Measurements from ENCODE around the gene OR4X1. TPM values are rescaled to one million over a fixed set of nuclear protein-coding genes. Genes with fewer than 3 reads are reported as not detected.
"Not testable (repeated sequence)": the region's sequence is repeated elsewhere in the genome, so short reads cannot be mapped to it uniquely, and the experiment has no call there.

OR4X1 gene, protein sequence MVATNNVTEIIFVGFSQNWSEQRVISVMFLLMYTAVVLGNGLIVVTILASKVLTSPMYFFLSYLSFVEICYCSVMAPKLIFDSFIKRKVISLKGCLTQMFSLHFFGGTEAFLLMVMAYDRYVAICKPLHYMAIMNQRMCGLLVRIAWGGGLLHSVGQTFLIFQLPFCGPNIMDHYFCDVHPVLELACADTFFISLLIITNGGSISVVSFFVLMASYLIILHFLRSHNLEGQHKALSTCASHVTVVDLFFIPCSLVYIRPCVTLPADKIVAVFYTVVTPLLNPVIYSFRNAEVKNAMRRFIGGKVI
- total RNA-seq = not detected

DNA sequence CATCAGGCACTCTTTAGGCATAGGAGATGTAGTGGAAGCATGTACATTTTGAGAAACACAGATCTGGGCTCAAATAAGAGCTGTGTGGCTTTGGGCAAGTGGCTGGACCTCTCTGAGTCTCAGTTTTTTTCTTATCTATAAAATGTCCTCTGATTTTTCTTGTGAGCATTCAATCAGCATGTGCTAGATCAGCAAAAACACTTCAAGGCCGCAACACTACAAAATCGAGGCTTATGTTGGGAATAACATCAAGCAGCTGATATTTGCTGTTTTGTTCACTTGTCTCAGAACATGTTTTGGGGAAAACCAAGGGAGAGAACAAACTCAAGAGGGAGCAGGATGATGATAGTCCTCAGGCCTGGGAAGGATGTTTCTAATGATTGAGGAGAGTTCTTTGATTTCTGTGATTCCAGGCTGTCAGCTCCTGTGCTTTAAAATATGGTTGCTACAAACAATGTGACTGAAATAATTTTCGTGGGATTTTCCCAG is at the start of gene OR4X1:
TSS of gene OR4X1 (plus strand) at position 439 of the 489 bp plus-strand sequence. CDS start at position 439, 0 bp downstream.
- ATAC-seq = no peak
- DNase-seq (ENCODE audit: low spot score) = no peak
- intact Hi-C loops (cut with DNase I) = no loop called here

DNA sequence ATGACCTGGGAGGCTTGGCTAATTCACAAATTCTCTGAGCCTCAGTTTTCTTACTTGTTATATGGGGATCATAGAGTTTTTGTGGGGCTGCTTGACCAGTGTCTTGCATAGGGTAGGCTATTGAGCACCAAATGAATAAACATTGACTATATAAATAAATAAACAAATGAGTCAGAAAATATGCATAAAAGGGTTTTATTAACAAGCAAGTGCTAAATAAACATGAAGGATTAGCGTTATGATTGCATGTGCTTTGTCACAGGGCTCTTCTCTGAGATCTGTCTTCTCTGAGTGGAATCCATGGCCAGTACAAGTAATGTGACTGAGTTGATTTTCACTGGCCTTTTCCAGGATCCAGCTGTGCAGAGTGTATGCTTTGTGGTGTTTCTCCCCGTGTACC is 47.2 kb upstream of the OR4X1 start, which contains the start of gene OR4B1:
TSS of gene OR4B1 (plus strand) at position 301 of the 400 bp plus-strand sequence. CDS start at position 301, 0 bp downstream.
- intact Hi-C loops (cut with DNase I) = no loop called here
- ATAC-seq (no peak), DNase-seq (ENCODE audit: low spot score) (no peak)

DNA sequence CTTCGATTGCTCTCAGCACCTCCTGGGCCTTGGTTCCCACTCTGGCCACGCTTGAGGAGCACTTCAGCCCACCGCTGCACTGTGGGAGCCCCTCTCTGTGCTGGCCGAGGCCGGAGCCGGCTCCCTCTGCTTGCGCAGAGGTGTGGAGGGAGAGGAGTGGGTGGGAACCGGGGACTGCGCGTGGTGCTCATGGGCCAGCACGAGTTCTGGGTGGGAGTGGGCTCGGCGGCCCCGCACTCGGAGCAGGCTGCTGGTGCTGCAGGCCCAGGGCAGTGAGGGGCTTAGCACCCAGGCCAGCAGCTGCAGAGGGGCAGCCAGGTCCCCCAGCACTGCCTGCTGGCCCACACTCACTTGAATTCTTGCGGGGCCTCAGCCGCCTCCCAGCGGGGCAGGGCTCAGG is 34.9 kb upstream of the OR4X1 start:
- intact Hi-C loops (cut with DNase I) = no loop called here
- ATAC-seq = no peak
- DNase-seq (ENCODE audit: low spot score) = no peak

DNA sequence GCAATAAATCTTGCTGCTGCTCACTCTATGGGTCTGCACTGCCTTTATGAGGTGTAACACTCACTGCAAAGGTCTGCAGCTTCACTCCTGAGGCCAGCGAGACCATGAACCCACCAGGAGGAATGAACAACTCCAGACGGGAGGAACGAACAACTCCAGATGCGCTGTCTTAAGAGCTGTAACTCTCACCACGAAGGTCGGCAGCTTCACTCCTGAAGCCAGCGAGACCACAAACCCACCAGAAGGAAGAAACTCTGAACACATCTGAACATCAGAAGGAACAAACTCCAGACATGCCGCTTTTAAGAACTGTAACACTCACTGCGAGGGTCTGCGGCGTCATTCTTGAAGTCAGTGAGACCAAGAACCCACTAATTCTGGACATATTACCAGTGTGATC is 33.6 kb upstream of the OR4X1 start:
- ATAC-seq; DNase-seq (ENCODE audit: low spot score); intact Hi-C loops (cut with DNase I): not testable (repeated sequence)

DNA sequence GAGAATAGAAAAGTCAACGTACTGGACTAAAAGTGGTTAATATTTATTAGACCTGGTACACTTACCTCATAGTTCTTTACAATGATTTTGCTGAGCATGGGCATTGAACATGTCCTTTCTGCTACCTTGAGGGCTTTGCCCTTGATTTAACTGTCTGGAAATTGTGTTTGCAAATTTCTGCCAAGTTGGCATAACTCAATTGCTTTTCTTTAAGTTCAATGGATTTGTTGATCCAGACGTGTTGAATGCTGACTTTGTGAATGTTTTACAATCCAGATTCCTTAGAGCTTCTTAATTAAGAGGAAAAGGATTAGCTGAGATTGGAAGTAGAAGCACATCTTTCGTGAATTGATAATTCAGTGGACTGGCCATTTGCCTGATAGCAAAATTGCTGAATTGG is 25.9 kb upstream of the OR4X1 start:
- intact Hi-C loops (cut with DNase I) = no loop called here
- DNase-seq (ENCODE audit: low spot score) = no peak
- ATAC-seq = no peak

DNA sequence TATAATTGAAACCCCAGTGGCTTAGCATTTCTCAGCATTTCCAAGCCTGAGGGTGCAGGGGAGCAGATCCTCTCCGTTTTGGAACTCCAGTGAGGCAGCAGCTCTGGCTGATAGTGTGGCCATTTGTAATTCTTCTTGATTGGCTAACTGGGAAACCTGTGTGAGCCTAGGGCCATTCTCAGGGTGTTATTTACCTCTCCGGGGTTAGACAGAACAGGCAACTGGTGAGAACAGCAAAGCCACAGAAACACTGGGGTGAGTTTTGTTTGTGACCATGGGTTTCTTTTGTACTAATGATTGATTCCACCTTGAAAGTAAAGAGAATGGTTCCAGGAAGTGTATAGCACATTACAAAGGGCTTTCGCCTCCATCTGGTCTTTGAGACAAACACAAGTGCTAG is 21.2 kb upstream of the OR4X1 start:
- ATAC-seq = no peak

DNA sequence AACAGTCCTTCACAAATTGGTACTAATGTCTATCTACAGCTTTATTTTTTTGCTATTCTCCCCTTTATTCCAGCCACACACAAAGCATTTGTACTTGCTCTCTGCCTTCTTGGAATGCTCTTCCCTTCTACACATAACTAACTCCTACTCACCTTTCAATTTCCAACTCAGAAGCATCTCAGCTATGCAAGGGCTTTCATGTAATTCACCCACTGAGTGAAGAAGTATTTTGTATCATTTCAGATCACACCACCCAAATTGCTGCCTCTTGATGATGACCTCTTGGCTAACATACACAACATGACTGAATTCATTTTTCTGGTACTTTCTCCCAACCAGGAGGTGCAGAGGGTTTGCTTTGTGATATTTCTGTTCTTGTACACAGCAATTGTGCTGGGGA is 18.9 kb upstream of the OR4X1 start, which contains the start of gene OR4X2:
TSS of gene OR4X2 (plus strand) at position 301 of the 400 bp plus-strand sequence. CDS start at position 301, 0 bp downstream.
- intact Hi-C loops (cut with DNase I) = no loop called here

More for the DNA sequence above, 21.2 kb upstream of the OR4X1 start:
- intact Hi-C loops (cut with DNase I) = no loop called here
- DNase-seq (ENCODE audit: low spot score) = no peak

DNA sequence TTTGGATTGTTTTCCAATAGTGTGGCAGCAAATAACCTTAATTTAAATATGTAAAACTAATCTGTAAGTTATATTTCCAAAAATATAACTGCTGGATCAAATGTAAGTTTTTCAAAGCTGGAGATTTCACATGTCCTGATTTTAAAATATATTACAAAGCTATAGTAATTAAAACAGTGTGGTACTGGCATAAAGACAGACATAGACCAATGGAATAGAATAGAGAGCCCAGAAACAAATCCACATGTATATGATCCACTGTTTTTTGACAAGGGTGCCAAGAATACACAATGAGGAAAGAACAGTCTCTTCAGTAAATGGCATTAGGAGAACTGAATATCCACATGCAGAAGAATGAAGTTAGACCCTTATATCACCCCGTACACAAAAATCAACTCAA is 14.8 kb upstream of the OR4X1 start:
- ATAC-seq = no peak
- intact Hi-C loops (cut with DNase I) = no loop called here

More for the DNA sequence above, 18.9 kb upstream of the OR4X1 start, which contains the start of gene OR4X2:
- ATAC-seq (no peak), DNase-seq (ENCODE audit: low spot score) (no peak)

DNA sequence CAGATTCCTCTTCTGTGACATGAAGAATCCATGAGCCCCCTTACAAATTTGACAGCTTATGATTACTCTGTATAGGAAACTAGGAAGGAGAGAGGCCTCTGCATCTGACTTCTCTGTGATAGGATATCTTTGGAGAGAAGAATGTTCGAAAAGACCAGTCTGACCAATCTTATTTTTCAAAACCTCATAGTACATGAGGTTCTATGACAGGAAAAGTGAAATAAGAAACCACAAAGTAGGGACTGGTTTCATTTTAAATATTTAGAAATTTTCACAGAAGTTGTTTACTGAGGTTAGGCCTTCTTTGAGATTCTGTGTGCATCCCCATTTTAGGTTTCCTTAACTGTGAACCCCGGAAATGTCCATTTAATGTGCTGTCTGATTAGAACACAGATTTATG is 2.1 kb upstream of the OR4X1 start:
- DNase-seq (ENCODE audit: low spot score) = no peak
- ATAC-seq = no peak
- intact Hi-C loops (cut with DNase I) = no loop called here

More for the DNA sequence above, 14.8 kb upstream of the OR4X1 start:
- DNase-seq (ENCODE audit: low spot score) = no peak

DNA sequence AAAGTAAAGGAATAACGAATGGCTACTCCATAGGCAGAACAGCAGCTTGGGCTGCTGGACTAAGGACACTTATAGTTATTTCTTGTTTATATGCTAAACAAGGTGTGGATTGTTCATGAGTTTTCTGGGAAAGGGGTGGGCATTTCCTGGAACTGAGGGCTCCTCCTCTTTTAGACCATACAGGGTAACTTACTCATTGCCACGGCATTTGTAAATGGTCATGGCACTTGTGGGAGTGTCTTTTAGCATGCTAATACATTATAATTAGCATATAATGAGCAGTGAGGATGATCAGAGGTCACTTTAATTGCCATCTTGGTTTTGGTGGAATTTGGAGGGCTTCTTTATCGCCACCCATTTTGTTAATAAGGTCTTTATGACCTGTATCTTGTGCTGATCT is 7.0 kb downstream of the OR4X1 start:
- ATAC-seq = no peak
- intact Hi-C loops (cut with DNase I) = no loop called here

DNA sequence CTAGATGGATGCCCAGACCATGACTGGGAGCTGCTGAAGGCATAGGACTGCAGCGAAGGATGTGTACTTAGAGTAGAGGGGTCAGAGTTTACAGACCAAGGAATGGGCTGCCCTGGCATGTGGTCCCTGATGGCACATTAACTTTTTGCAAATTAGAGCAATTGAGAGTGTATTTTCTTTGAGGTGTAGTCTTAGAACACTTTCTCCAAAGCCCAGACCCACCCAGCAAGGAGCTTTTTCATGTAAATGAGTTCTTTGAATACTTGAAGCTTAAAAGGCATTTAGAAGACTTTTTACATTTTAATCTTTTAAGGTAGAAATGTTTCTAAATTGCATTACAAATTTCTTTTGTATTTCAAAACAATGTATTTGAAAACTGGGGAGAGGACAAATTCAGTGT is 8.9 kb downstream of the OR4X1 start:
- ATAC-seq = no peak
- DNase-seq (ENCODE audit: low spot score) = no peak
- intact Hi-C loops (cut with DNase I) = no loop called here

More for the DNA sequence above, 7.0 kb downstream of the OR4X1 start:
- DNase-seq (ENCODE audit: low spot score) = no peak

DNA sequence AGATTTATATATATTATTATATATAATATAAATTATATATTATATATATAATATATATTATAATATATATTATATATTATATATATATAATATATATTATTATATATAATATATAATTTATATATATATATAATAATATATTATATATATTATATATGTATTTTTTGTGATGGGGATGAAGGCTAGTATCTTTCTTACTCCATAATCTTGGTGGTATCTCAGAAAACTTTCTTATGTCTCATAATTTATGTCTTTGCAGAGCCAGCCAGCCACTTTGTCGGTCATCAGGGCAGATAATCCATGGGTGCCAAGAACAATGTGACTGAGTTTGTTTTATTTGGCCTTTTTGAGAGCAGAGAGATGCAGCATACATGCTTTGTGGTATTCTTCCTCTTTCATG is 42.3 kb downstream of the OR4X1 start, which contains the start of gene OR4S1:
TSS of gene OR4S1 (plus strand) at position 301 of the 400 bp plus-strand sequence. CDS start at position 301, 0 bp downstream.
- DNase-seq (ENCODE audit: low spot score) = no peak
- intact Hi-C loops (cut with DNase I) = no loop called here
- ATAC-seq = no peak

DNA sequence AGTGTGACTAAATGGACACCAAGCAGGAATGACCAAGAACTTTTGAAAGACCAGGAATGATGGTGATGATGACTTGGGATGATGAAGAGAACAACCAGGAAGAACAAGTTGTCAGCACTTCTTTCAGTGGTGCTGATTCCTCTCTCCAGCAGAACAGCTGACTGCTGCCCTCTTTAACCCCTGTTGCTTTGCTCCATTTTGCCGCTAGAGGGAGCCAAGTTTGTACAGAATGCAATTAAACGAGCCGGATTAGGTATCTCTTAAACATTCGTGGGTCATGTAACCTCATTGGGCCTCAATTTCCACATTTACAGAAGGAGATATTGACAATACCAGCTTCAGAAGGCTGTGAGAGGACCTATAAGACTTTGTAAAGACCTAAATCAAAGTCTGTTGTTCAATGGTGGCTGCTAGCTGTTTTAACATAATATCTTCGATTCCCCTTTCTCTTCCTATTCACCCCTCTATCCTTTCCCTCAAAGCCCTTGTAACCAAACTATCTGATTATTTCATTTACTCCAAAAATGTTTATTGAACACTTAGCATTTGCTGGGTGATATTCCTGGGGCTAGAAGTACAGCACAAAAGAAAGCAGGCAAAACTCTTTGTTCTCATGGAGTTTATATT is 44.2 kb downstream of the OR4X1 start:
- ATAC-seq (no peak), DNase-seq (ENCODE audit: low spot score) (peak; percentile 62)
- intact Hi-C loops (cut with DNase I) = no loop called here

DNA sequence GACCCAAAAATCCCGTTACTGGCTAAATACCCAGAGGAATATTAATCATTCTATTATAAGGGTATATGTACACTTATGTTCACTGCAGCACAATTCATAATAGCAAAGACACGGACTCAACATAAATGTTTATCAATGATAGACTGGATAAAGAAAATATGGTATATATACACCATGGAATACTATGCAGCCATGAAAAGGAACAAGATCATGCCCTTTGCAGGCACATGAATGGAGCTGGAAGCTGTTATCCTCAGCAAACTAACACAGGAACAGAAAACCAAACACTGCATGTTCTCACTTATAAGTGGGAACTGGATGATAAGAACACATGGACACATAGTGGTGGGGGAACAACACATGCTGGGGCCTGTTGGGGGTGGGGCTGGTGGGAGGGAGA is 49.9 kb downstream of the OR4X1 start:
- DNase-seq (ENCODE audit: low spot score); intact Hi-C loops (cut with DNase I); ATAC-seq: not testable (repeated sequence)

Other genes with a start within 250 kb of the OR4X1 start
- not detected for gene OR4B1, start 47.1 kb upstream of the OR4X1 start, total RNA-seq
- not detected for gene OR4X2, start 18.8 kb upstream of the OR4X1 start, total RNA-seq
- not detected for gene OR4S1, start 42.4 kb downstream of the OR4X1 start, total RNA-seq
- not detected for gene OR4C3, start 61.1 kb downstream of the OR4X1 start, total RNA-seq
- gene OR4C5, start 102.6 kb downstream of the OR4X1 start, total RNA-seq = not detected
- gene OR4A47, start 224.9 kb downstream of the OR4X1 start, total RNA-seq = not detected